Activated CD8-positive, alpha-beta memory T cell treated with anti-CD3 and anti-CD28 coated beads for 1 hour (primary cell): ENCODE measurements around the gene FAHD1.

Experiments used
- DNase-seq, 2 donors: peaks; one replicate each; pipeline ENCODE4 v3.0.0-alpha.2; 2020; ENCODE audit warnings: low read depth in 1 of 2; ENCODE audit errors: extremely low read depth in 1 of 2

Gene FAHD1

GRCh38 chr16:1816396-1817275 is 10.4 kb upstream of the FAHD1 start:
- no peak for DNase-seq

- no peak for DNase-seq
Observed at GRCh38 chr16:1817276-1817589, 9.8 kb upstream of the FAHD1 start.

DNA sequence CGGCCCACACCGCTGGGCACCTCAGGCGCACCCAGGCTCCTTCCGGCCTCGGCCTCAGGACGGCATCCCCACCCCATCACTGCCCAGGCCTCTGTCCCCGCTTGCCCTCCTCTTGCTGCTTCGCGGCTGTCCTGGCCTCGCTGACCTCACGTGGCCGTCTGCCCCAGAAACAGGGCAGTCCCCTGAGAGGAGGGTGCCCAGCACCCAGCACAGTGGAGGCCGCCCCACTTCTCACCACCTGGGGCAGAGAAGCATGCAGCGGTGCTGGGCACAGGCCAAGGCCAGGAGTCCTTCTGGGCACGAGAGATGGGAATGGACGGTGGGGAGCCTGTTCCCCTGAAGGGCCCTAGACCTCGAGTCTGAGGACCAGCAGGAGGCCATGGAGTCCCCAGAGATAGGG is 9.3 kb upstream of the FAHD1 start:
- no peak for DNase-seq

GRCh38 chr16:1818204-1818872 is 8.7 kb upstream of the FAHD1 start:
- no peak for DNase-seq

GRCh38 chr16:1818873-1819525 is 8.0 kb upstream of the FAHD1 start:
- DNase-seq: no peak

- DNase-seq: no peak
Observed at GRCh38 chr16:1819611-1820010, 7.4 kb upstream of the FAHD1 start.

DNA sequence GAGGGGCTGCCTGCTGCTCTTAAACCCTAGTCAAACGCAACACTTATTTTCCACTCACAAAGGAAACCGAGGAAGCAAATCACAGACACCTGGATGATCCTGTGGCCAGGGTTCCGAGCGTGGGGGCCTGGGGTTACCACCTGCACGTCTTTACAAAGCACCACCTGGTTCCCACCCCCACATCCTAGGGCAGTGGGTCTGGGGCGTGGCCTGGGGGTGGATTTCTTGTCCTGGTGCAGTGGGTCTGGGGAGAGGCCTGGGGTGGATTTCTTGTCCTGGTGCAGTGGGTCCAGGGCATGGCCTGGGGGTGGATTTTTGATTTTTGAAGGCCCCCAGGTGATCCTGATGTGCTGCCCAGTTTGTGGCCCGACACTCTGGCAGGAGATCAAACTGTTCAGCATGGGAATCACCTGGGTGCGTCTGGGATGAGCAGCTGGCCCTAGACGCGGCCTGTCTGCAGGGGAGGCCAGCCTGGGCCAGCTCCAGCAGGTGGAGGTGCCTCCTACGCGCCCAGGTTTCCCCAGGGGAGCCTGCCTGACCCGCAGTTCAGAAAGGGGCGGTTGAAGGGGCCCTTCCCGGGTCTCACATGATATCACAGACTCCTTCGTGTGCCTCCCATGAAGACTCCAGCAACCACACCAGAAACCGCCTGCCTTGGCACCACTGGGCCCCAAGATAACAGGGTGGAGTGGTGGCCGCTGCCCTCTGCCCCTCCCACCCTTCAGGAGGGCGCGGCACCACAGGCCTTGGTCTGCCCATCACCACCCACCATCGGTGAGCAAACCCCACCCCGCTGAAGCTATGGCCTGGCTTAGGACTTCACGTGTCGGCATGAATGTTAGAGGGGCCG is 6.7 kb upstream of the FAHD1 start:
- no peak for DNase-seq

DNA sequence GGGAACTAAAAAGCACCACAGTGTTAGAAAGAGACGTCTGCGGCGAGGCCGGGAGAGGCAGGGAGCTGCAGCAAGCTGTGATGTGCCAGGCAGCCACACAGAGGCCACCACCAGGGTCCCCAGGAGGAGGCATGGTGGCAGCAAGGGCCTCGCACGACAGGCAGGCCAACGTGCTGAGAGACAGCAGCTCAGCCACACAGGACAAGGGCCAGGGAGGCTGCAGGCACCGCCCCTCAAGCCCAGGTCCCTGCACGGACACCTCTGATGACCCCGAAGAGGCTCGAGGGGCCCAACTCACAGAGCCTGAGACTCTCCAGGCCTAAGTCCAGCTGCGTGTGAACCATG is 6.1 kb upstream of the FAHD1 start:
- no peak for DNase-seq

- DNase-seq: no peak
Observed at GRCh38 chr16:1821861-1822611, 5.0 kb upstream of the FAHD1 start.

DNA sequence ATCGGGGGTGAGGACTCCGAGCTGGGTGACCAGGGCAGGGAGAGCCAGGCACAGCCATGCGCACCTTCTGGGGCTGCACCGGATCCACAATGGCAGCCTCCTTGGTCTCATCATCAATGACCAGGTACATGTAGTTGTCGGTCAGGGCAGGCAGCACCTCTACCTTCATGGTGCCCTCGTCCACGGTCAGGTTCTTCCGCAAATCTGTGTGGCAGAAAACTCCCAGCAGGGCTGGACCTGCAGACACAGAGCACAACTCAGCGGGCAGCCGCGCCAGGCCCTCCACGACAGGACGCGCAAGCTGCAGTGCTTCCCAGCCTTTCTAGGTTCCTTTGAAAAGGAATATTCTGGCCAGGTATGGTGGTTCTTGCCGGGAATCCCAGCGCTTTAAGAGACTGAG is 4.2 kb upstream of the FAHD1 start:
- DNase-seq: no peak

DNA sequence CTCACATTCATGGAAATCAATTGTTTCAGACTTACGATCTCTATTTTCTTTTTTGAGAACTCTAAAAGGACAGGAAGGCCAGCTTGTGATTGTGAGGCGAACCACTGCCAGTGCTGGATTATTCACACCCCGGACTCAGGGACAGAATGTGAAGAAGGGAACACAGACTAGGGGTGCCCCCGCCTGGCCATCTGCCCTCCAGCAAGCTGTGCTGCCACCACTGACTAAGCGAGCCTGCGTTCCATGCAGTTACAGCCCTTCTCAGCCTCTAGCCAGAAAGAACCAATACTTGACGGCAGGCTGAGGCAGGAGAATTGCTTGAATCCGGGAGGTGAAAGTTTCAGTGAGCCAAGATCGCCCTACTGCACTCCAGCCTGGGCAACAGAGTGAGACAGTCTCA is 3.2 kb upstream of the FAHD1 start:
- DNase-seq: no peak

DNA sequence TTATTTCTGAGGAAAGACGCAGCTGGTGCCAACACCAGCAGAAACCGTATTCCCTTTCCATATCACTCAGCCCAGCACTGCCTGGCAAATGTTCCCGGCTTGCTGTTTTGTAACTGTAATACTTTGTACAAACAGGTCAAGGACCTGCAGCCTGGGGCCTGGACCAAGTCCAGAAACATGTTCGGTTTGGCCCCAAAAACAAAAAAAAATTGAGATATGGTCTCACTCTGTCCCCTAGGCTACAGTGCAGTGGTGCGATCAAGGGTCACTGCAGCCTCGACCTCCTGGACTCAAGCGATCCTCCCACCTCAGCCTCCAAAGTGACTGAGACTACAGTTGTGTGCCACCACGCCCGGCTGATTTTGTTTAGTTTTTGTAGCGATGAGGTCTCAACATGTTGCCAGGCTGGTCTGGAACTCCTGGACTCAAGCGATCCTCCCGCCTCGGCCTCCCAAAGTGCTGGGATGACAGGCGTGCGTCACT is 1.6 kb upstream of the FAHD1 start:
- no peak for DNase-seq

DNA sequence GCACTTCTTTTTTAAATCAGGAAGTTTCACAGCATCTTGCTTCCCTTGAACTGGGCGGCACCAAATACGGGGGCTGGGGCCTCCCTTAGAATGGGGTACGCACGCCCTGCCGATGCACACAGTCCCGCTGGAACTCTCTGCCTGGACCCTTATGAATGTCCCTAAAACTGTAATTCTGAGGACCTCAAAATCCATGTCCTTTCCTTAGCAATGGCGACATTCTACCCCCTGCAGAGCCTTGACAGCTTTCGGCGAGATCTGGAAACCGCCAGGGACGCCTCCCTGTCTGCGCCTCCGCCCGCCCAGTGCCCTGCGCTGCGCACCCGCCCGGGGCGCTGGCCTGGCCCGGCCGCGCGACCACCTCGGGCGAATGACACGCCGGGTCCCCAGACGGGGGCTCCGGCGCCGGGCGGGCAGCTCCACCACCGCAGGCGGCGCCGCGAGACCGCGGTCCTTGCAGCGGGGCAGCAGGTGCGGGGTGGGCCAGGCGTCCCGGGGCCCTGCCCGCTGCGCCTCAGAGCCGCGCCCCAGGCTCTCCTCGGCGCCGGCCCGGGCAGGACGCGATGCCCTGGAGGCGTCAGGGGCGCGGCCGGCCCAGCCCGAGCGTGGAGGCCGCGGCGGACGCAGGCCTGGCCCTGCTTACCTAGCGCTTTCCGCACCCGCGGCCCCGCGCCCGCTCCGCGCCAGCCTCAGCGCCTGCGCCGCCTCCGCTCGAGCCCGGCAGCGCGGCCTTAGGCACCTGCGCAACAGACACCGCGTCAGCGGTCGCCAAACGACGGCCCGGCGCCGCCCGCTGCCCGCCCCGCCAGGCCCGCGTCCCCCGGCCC is 929 bp upstream of the FAHD1 start:
- peak; percentile 25 to 58 for DNase-seq

GRCh38 chr16:1828645-1829410 is 1.8 kb downstream of the FAHD1 start:
- DNase-seq: no peak

DNA sequence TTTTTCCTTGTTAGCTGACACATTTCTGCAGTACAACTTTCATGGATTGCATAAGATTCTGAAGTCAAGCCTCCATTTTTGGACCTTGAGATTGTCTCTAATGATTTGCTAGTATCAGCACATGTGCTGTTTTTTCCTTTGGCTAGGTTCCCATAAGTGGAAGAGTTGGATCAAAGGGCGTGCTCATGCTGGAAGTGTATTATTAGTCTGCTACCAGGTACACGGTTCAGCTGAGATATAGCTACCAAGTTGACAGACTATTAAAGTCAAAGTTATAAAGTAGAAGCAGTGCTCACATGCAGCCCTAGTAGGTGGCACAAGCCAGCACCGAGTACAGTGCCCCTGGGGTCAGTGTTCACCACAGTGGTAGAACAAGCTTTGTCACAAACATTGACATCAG is 3.2 kb downstream of the FAHD1 start:
- no peak for DNase-seq

DNA sequence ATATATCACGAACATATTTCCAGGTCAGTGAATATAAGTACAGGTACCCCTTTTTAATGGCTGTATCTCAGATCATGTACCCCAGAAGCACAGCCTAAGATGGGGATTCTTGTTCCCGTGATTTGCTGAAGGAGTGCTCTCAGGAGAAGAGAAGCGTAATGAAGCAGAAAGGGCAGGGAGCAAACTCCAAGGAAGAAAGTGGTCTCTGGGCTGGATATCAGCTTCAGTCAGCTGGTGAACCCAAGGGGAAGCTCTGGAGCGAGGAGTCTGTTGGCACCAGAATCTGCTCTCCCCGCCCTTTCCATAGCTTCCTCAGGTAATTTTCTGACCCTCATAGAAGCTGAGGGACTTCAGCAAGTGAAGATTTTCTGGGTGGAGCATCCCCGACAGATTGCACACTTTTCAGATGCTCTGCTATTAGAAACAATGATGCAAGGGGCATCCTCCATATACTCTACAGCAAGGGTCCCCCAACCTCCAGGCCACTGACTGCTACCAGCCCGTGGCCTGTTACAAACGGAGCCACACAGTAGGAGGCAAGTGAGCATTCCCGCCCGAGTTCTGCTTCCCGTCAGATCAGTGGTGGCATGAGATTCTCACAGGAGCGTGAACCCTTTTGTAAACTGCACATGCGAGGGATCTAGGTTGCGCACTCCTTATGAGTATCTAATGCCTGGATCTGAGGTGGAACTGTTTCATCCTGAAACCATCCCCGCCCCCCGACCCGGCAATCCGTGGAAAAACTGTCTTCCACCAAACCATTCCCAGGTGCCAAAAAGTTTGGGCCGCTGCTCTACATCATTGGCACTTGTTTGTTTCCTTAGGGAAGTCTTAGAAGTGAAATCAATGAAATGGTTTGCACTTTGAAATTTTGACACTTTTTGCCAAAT is 4.4 kb downstream of the FAHD1 start:
- no peak for DNase-seq

- DNase-seq: no peak
Observed at GRCh38 chr16:1832838-1833454, 5.9 kb downstream of the FAHD1 start.
